Stomach (tissue), 4 donors: ENCODE measurements around the gene SPAG16.

ENCODE experiments used
- POLR2A ChIP-seq, 4 donors: fragments of 450-650 bp; IDR thresholded peaks; one replicate each; pipeline ENCODE4 v1.6.1; 2016; ENCODE audit warnings: antibody characterized with exemption in 4 of 4, control low read depth in 2 of 4, mild to moderate bottlenecking in 1 of 4, moderate library complexity in 1 of 4
- POLR2AphosphoS5 ChIP-seq, 3 donors: sonication (generic); formaldehyde crosslinking; IDR thresholded peaks; one replicate each; pipeline ENCODE4 v1.6.1; 2016; ENCODE audit warnings: antibody characterized with exemption in 3 of 3
- TF ChIP-seq, protein P1 (sequence below), 7 experiments: fragments of 450-650 bp in 4 of 7; fragments of 200-600 bp in 3 of 7; sonication (generic) in 3 of 7; IDR thresholded peaks; one replicate each; pipeline ENCODE4 v1.5.1; 2016 to 2019; ENCODE audit warnings: antibody characterized with exemption in 7 of 7, control low read depth in 2 of 7, mild to moderate bottlenecking in 1 of 7

DNA sequence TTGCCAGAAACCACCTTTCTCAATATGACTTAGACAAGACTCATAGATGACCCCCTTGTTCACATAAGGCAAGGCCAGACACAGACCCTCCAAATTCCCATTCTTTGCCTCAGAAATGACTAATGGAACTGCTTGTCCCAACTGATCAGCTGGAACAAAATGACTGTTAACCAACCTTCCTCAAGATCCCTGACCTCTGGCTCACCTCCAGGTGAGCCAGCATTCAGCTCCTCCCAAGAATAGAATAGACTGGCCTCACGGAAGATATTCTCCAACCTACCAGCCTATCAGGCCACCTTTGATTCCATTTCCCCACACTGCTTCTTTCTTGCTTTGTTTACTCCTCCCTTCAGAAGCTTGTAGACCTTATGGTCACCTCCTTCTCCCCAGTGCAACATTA is 930.8 kb downstream of the SPAG16 start:
- TF ChIP-seq, protein P1, sequence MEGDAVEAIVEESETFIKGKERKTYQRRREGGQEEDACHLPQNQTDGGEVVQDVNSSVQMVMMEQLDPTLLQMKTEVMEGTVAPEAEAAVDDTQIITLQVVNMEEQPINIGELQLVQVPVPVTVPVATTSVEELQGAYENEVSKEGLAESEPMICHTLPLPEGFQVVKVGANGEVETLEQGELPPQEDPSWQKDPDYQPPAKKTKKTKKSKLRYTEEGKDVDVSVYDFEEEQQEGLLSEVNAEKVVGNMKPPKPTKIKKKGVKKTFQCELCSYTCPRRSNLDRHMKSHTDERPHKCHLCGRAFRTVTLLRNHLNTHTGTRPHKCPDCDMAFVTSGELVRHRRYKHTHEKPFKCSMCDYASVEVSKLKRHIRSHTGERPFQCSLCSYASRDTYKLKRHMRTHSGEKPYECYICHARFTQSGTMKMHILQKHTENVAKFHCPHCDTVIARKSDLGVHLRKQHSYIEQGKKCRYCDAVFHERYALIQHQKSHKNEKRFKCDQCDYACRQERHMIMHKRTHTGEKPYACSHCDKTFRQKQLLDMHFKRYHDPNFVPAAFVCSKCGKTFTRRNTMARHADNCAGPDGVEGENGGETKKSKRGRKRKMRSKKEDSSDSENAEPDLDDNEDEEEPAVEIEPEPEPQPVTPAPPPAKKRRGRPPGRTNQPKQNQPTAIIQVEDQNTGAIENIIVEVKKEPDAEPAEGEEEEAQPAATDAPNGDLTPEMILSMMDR (IDR thresholded peaks at IDR 0.05): no peak
- TF ChIP-seq POLR2AphosphoS5 (IDR thresholded peaks at IDR 0.05) (no peak), POLR2A (IDR thresholded peaks at IDR 0.05) (no peak)
